Motor neuron (in vitro differentiated cells): ENCODE measurements around the gene P2RY8. TPM values are rescaled to one million over a fixed set of nuclear protein-coding genes. Genes with fewer than 3 reads are reported as not detected.
A peak's percentile ranks its signal among the peaks of the same experiment; 100 is the strongest.
"Not testable (repeated sequence)": the region's sequence is repeated elsewhere in the genome, so short reads cannot be mapped to it uniquely, and the experiment has no call there.

Experiments used
- ATAC-seq, 8 experiments: fragments of 200-7000 bp; cut with Tn5 transposase; replicated peaks in 6 of 8; 2 replicates each; pipeline ENCODE4 v1.8.0; 2021; ENCODE audit warnings: mild to moderate bottlenecking in 8 of 8, moderate library complexity in 8 of 8
- H3K27ac ChIP-seq, 2 donors: fragments of 250-450 bp; sonication (Bioruptor Pico); 2 replicates each; pipeline ENCODE4 v1.9.0; 2021; ENCODE audit warnings: antibody characterized with exemption in 2 of 2, mild to moderate bottlenecking in 2 of 2, moderate library complexity in 1 of 2
- H3K4me1 ChIP-seq, 2 donors: fragments of 250-450 bp; sonication (Bioruptor Pico); replicated peaks in 1 of 2; 2 replicates each; pipeline ENCODE4 v1.6.1; 2021; ENCODE audit warnings: antibody characterized with exemption in 2 of 2, mild to moderate bottlenecking in 2 of 2, moderate library complexity in 1 of 2
- H3K4me3 ChIP-seq, 5 donors: fragments of 250-450 bp; sonication (Bioruptor Pico); 2 replicates each; pipeline ENCODE4 v1.9.0; 2021; ENCODE audit warnings: antibody characterized with exemption in 5 of 5, mild to moderate bottlenecking in 5 of 5, moderate library complexity in 4 of 5
- WGBS, 10 experiments: fragments of 450-650 bp; shearing (Covaris generic); methylation state at CpG; one replicate each; pipeline ENCODE4 v1.0.0; 2022; 5-methylcytosine and 5-hydroxymethylcytosine counted together
- in situ Hi-C, 9 experiments: fragments of 400-800 bp; cut with MboI; loops; one replicate each; pipeline ENCODE4 v1.15.0; 2021; ENCODE audit warnings: low sequenced_read_pairs in 9 of 9, low pct_unique_long_range_greater_than_20kb in 2 of 9; ENCODE audit not compliant: unreplicated experiment in 9 of 9
- total RNA-seq, 8 experiments: library from RNA; unstranded; fragments of 300-600 nt; gene quantifications; 2 replicates each; pipeline versions ENCODE4 v1.2.3 to v1.2.4, GENCODE V29; 2022

Gene P2RY8
- total RNA-seq, 8 experiments from 2014 or later, result 0.13 to 2.1 (median 0.22) TPM; not detected in 2

DNA sequence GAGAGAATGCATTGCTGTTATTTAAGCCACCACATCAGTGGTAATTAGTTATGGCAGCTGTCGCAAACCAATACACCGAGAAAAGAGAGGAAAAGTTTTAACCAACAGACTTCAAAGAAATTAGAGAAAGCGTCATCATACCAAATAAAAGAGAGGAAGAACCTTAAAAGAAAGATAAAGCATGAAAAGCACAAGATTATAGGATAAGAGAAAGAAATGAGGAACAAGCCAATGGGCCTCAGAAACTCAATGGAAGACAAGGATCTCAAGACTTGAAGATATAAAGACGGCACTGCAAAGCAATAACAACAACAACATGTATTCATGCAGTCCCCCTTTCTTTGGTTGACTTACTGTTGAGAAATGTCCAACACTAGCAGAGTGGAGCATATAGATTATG is 61.5 kb downstream of the P2RY8 start:
- Histone ChIP-seq H3K4me1 (no peaks in the 10 kb centered on the region), H3K27ac (no peak overlapping the region), H3K4me3 (no peak overlapping the region)
- 23 to 91% (median 82%) methylated on average over 2 to 4 of the region's 4 CpGs; no CpG with 5 or more reads in 1 of the 10 experiments for WGBS, 10 experiments
- no peak for ATAC-seq
- in situ Hi-C loops, result no loop called here

DNA sequence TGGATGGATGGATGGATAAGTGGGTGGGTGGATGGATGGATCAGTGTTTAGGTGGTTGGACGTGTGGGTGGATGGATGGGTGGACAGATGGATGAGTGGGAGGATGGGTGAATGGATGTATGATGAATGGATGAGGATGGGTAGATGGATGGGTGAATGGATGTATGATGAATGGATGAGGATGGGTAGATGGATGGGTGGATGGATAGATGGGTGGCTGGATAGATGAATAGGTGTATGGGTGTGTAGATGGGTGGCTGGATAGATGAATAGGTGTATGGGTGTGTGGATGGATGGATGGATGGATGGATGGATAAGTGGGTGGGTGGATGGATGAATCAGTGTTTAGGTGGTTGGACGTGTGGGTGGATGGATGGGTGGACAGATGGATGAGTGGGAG is 62.4 kb downstream of the P2RY8 start:
- 0 to 30% (median 10%) methylated on average over 1 of the region's 2 CpGs; no CpG with 5 or more reads in 6 of the 10 experiments for WGBS, 10 experiments
- not testable (repeated sequence) for ATAC-seq, H3K4me1 ChIP-seq, H3K27ac ChIP-seq, H3K4me3 ChIP-seq
- in situ Hi-C loops, result loop anchor here in 3 of 9 experiments (25.0 kb wide), 3 partner anchors 113 to 1138 kb away; partner anchors contain the start of gene AKAP17A (in 1 of the 3)

DNA sequence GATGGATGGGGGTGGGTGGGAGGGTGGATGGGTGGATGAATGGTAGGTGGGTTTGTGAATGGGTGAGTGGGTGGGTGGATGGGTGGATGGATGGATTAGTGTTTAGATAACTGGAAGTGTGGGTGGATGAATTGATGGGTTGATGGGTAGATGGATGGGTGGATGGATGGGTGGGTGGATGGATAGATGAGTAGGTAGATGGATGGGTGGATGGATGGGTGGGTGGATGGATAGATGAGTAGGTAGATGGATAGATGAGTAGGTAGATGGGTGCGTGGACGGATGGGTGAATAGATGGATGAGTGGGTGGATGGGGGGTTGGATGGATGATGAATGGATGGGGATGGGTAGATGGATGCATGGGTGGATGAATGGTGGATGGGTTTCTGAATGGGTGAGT is 64.0 kb downstream of the P2RY8 start:
- WGBS, 10 experiments, result 20% methylated on average over 2 of the region's 2 CpGs; no CpG with 5 or more reads in 9 of the 10 experiments
- Histone ChIP-seq H3K4me3 (no peak overlapping the region), H3K4me1 (no peaks in the 10 kb centered on the region), H3K27ac (no peak overlapping the region)
- no peak for ATAC-seq
- in situ Hi-C loops, result loop anchor here in 3 of 9 experiments (25.0 kb wide), 3 partner anchors 114 to 1139 kb away; partner anchors contain the start of gene AKAP17A (in 1 of the 3)

DNA sequence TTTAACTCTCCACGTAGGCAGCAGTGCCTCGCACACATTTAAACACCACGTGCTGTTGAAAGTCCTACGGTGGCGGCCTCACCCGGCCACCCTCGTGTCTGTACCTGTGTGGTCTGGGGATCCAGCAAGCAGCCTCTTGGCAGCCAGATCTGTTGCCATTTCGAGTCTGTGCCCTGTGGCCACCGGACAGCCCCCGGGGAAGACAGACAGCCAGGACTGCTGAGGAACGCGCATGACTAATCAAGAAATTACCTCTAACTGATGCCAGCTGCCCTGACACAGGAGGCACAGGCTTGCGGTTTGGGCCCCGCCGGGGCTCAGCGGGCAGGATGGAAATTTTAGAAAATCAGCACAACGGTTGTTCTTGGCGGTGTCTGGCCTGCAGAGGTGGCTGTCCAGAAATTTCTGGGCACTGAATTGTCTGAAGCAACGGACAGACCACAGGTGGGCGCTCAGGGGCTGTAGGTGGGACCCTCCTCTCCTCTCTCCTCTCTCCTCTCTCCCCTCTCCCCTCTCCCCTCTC is 68.7 kb downstream of the P2RY8 start:
- WGBS, 10 experiments, result 7 to 83% (median 31%) methylated on average over 1 to 8 of the region's 20 CpGs; no CpG with 5 or more reads in 4 of the 10 experiments
- Histone ChIP-seq H3K27ac (no peak overlapping the region), H3K4me3 (no peak overlapping the region), H3K4me1 (no peaks in the 10 kb centered on the region)
- ATAC-seq, result peak in 3 of 8 experiments; percentile 24 to 68 (median 25)
- in situ Hi-C loops, result loop anchor here in 3 of 9 experiments (25.0 kb wide), 3 partner anchors 119 to 1144 kb away; partner anchors contain the start of gene AKAP17A (in 1 of the 3)

DNA sequence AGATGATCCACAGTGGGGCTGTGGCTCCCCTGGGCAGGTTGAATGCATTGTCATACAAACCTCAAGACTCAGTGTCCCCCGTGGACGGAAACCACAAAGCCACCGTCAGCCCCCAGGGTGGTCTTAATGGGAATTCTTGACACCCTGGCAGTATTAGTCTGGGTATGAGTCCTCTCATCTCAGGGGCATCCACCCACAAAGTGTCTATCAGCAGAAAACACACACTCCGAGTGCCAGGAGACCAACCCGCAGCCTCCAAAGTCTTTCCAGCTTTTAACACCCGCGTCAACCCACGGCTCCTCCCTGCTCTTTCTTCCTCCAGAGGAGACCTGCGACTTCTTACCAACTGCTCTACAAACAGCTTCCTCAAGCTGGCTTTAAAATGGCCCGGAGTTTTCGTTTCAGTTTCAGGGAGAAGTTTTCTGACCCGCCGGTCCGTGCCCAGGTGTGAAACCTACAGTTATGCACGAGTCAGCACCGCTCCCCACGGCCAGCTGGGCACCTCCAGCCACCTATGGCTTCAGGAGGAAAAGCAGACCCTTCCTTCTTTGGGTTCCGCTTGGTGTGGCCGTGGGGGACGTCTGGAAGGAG is 69.9 kb downstream of the P2RY8 start:
- Histone ChIP-seq H3K27ac (no peak overlapping the region), H3K4me1 (no peaks in the 10 kb centered on the region), H3K4me3 (no peak overlapping the region)
- ATAC-seq, result no peak
- 0 to 80% (median 32%) methylated on average over 1 to 14 of the region's 20 CpGs; no CpG with 5 or more reads in 2 of the 10 experiments for WGBS, 10 experiments
- in situ Hi-C loops, result loop anchor here in 3 of 9 experiments (25.0 kb wide), 3 partner anchors 120 to 1145 kb away; partner anchors contain the start of gene AKAP17A (in 1 of the 3)

DNA sequence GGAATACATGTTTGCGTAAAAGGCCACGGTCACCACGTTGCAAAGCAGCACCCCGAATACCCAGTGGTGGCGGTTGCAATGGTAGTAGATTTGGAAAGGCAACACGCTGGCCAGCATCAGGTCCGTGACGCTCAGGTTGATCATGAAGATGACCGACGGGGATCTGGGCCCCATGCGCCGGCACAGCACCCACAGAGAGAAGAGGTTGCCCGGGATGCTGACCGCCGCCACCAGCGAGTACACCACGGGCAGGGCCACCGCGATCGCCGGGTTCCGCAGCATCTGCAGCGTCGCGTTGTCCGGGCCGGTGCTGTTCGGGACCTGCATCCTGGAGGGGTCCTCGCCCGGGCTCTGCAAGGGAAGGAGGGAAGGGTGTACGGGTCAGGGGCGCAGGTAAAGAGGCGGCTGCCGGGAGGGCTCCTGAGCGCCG is 70.7 kb downstream of the P2RY8 start:
- WGBS, 10 experiments, result 0 to 2% (median 0%) methylated on average over 1 to 13 of the region's 36 CpGs; no CpG with 5 or more reads in 7 of the 10 experiments
- Histone ChIP-seq H3K27ac (no peak overlapping the region), H3K4me3 (no peak overlapping the region), H3K4me1 (no peaks in the 10 kb centered on the region)
- in situ Hi-C loops, result loop anchor here in 3 of 9 experiments (25.0 kb wide), 3 partner anchors 121 to 1146 kb away; partner anchors contain the start of gene AKAP17A (in 1 of the 3)
- peak in 1 of 8 experiments; percentile 21 for ATAC-seq

DNA sequence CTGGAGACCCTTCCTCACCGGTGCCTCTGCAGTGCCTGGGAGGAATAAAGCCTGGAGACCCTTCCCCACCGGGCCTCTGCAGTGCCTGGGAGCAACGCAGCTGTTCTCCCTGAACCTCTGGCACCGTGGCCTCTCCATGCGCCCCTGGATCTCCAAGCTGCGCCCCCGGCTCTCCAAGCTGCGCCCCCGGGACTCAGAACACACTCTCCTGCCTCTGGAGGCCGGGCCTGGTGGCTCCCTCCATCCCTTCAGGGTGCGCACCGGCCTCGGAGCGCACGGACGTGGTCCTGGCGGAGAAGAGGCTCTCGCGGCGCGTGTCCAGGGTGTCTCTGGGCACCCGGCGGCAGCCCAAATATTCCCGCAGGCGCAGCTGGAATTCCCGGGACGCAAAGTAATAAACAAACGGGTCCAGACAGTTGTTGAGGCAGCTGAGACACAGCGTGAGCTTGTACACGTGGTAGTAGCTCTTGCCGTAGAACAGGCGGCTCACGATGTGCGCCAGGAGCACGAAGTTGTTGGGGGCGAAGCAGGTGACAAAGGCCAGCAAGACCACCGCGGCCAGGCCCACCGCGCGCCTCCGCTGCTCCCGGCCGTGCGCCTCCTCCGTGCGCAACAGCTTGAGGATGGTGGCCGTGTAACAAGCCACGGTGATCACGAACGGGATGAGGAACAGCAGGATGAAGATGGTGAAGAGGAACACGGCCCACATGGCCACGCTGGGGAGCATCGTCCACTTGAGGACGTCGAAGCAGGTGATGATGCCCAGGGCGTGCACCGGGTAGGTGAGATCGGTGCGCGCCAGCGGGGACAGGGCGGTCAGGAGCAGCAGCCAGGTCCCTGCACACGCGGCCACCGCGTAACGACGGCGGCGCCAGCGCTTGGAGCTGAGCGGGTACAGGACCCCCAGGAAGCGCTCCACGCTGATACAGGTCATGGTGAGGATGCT is 71.4 kb downstream of the P2RY8 start:
- peak in 1 of 8 experiments; percentile 18 for ATAC-seq
- H3K27ac ChIP-seq, result no peak overlapping the region
- WGBS, 10 experiments, result 0 to 50% (median 2%) methylated on average over 2 to 25 of the region's 75 CpGs; no CpG with 5 or more reads in 4 of the 10 experiments
- H3K4me1 ChIP-seq, result no peaks in the 10 kb centered on the region
- H3K4me3 ChIP-seq, result no peak overlapping the region
- in situ Hi-C loops, result loop anchor here in 3 of 9 experiments (25.0 kb wide), 3 partner anchors 122 to 1147 kb away; partner anchors contain the start of gene AKAP17A (in 1 of the 3)

DNA sequence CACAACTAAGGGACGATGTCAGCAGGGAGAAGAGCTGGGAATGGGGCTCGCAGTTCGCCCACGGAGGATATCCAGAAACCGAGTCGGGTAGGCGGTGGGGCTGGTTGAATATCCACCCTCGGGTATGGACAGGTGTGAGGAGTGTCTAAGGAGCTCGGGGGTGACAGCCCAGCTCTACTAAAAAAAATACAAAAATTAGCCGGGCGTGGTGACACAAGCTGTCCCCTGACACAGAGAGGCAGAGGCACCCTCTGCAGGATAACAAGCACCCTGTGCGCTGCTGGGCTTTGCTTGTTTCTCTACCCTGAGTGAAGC is 72.1 kb downstream of the P2RY8 start:
- no peak overlapping the region for H3K4me3 ChIP-seq
- H3K27ac ChIP-seq, result no peak overlapping the region
- ATAC-seq, result no peak
- in situ Hi-C loops, result loop anchor here in 3 of 9 experiments (25.0 kb wide), 3 partner anchors 122 to 1147 kb away; partner anchors contain the start of gene AKAP17A (in 1 of the 3)
- WGBS, 10 experiments, result 17 to 49% (median 34%) methylated on average over 4 to 8 of the region's 12 CpGs; no CpG with 5 or more reads in 5 of the 10 experiments
- no peaks in the 10 kb centered on the region for H3K4me1 ChIP-seq

DNA sequence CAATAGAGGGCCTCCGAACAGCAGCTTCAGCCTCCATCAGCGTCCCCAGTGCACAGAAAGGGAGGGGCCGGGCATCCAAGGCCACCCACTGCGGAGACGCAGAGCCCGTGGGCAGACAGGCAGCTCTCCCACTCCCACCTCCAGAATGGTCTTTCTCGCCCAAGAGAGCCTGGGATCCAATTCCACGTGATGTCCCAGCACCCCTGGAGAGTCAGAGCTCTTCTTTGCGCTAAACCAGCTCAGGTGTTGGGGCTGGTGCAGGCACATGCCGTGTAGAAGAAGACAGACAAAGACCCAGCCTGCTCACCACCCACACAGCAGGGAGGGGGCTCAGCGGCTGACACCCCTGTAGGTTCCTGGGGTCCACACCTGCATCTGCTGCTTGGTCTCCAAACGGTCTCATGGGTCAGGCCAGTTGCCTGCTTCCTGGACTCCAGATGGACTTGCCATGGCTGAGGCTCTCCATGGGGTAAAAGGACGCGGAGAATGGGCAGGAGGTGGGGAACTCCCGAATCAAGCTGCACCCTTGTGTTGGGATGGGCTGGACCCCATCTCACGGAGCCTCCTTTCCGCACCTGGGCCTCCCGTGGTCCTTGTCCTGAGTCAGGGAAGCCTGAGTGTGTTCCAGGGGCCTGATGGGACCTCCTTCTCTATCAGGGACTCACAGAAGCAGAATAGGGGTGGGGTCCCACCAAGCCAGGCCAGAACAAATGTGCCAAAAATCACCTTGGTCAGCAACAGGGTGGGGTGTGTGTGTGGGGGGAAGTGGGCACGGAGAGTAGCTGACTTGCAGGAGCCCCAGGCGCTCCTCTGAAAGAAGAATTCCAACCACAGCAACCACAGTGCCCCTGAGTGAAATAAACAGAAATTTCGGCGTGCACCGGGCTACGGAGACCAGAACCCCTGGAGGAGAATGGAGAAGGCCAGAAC is 72.7 kb downstream of the P2RY8 start:
- WGBS, 10 experiments, result 0 to 90% (median 45%) methylated on average over 1 to 6 of the region's 24 CpGs; no CpG with 5 or more reads in 3 of the 10 experiments
- H3K4me1 ChIP-seq, result no peaks in the 10 kb centered on the region
- no peak overlapping the region for H3K27ac ChIP-seq
- in situ Hi-C loops, result loop anchor here in 3 of 9 experiments (25.0 kb wide), 3 partner anchors 123 to 1148 kb away; partner anchors contain the start of gene AKAP17A (in 1 of the 3)
- no peak for ATAC-seq
- H3K4me3 ChIP-seq, result no peak overlapping the region

DNA sequence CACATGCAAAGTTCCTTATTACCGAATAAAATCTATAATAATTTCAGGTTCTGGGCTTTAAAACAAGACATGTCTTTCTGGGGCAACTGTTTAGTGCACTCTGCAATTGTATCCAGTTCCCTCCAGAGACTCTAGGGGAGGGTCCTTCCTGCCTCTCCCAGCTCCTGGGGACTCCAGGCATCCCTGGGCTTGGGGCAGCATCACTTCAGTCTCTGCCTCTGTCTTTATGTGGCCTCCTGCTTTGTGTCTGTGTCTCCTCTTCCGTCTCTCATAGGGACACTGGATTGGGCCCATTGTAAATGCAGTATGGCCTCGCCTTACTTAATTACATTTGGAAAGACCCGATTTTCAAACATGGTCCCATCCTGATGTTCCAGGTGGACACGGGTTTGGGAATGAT is 73.4 kb downstream of the P2RY8 start:
- 17 to 100% (median 61%) methylated on average over 1 to 5 of the region's 5 CpGs; no CpG with 5 or more reads in 1 of the 10 experiments for WGBS, 10 experiments

DNA sequence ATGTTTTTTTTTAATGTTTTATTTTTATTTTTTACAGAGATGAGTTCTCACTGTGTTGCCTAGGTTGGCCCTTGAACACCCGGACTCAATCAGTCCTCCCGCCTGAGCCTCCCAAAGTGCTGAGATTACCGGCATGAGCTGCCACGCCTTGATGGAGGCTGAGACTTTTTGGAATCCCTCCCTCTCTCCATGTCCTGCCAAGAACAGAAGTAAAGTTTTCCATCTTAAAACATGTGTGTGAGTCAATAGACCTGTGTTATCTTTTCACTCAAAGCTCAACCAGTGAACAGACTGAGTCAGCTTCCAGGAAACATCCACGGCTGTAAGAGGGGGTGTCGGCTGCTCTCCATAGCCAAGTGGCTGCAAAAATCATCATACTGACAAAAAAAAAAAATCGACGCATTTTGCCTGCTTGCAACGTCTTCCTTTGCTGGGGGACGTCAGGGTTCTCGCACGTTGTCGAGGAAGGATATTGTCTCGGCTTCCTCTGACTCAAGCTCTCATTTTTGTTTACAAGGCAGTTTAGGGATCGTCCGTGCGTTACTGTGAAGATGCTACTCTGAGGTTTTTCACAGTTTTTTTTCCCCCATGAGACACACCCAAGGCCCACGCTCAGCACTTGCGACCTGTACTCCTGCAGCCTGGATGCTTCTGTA is 74.3 kb downstream of the P2RY8 start:
- no peaks in the 10 kb centered on the region for H3K4me1 ChIP-seq
- in situ Hi-C loops, result loop anchor here in 3 of 9 experiments (25.0 kb wide), 3 partner anchors 125 to 1150 kb away; partner anchors contain the start of gene AKAP17A (in 1 of the 3)
- H3K27ac ChIP-seq, result no peak overlapping the region
- no peak for ATAC-seq
- 40 to 92% (median 65%) methylated on average over 2 to 15 of the region's 19 CpGs for WGBS, 10 experiments
- no peak overlapping the region for H3K4me3 ChIP-seq

More for the DNA sequence above, 73.4 kb downstream of the P2RY8 start:
- H3K4me1 ChIP-seq, result no peaks in the 10 kb centered on the region
- no peak overlapping the region for H3K4me3 ChIP-seq
- no peak for ATAC-seq
- in situ Hi-C loops, result loop anchor here in 3 of 9 experiments (25.0 kb wide), 3 partner anchors 124 to 1149 kb away; partner anchors contain the start of gene AKAP17A (in 1 of the 3)
- H3K27ac ChIP-seq, result no peak overlapping the region
